Stimulated activated CD4-positive, alpha-beta T cell treated with anti-CD3 and anti-CD28 coated beads, Interleukin-1b, Interleukin-23, amount 100 ng/mL, for 1 hour (primary cell): Measurements from ENCODE around the gene NKIRAS1.
"Not testable (repeated sequence)": the region's sequence is repeated elsewhere in the genome, so short reads cannot be mapped to it uniquely, and the experiment has no call there.

Experiments
- DNase-seq, 2 donors: peaks; one replicate each; pipeline ENCODE4 v3.0.0-alpha.2; 2020; ENCODE audit warnings: low read depth in 2 of 2

Gene NKIRAS1

DNA sequence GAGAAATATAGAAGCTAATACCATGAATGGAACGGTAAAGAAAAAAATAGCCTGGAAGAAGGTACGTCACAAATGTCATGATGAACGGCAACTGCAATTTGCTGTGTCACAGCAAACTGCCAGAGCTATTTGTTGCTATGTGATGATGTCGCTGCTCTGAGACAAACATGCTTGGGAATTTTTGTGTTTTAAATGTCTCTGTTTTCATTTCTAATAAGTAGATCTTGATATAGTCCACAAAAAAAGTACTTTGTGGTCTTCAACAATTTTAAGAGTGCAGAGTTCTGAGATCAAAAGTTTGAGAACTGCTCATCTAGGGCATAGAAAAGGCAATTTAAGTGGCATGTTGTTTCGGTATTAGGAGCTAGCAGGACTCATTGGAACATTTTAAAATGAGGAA, 24.0 kb upstream of the NKIRAS1 start:
- no peak for DNase-seq

DNA sequence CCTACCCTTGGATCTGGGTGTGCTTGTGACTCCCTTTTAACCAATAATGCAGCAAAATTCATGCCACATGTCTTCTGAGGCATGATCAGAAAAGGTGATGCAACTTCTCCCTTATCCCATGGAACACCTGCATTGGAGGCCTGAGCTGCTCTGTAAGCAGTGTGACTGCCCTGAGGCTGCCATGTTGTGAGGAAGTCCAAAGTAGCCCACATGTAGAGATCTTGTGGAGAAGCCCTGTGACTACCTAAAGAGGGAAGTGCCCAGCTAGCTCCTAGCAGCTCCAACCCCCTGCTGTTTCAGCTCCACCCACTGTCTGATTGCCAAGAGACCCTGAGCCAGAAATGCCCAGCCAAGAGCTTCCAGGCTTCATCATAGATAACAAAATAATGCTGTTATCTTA, 21.9 kb upstream of the NKIRAS1 start:
- DNase-seq, result no peak

DNA sequence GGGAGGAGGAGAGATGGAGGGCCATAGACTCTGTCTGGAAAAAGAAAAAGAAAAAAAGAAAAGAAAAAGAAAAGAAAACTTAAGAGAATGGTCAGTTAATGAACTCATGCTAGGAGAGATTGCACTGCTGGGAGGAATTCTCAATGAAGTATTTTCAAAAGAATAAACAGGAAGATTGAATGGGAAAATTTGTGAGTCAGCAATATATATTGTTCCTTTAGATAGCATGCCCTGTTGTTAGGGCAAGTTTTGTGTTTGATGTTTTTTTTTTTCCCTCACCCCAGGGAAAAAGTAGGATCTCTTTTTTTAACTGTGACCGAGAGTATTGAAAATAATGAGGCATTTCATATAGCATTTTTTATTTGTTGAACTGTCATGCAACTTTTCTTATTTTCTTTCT, 20.5 kb upstream of the NKIRAS1 start:
- DNase-seq, result no peak

- no peak for DNase-seq
Measured at GRCh38 chr3:23934253-23934652, 17.5 kb upstream of the NKIRAS1 start.

DNA sequence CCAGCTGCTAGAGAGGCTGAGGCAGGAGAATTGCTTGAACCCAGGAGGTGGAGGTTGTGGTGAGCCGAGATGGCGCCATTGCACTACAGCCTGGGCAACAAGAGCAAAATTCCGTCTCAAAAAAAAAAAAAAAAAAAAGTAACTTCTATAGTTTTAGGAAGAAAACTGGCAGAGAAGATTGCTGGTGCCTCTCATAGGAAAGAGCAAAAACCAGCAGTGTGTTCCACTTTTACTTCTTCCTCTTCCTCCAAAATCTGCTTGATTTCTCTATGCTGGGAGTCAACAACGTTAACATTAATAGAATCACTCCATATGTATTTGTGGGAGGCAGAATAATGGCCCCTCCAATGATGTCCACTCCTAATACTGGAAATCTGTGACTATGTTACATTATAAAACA, 15.8 kb upstream of the NKIRAS1 start:
- DNase-seq, result no peak

GRCh38 chr3:23931597-23931996, 14.8 kb upstream of the NKIRAS1 start:
- DNase-seq, result no peak

GRCh38 chr3:23928524-23928923, 11.7 kb upstream of the NKIRAS1 start:
- DNase-seq, result no peak

DNA sequence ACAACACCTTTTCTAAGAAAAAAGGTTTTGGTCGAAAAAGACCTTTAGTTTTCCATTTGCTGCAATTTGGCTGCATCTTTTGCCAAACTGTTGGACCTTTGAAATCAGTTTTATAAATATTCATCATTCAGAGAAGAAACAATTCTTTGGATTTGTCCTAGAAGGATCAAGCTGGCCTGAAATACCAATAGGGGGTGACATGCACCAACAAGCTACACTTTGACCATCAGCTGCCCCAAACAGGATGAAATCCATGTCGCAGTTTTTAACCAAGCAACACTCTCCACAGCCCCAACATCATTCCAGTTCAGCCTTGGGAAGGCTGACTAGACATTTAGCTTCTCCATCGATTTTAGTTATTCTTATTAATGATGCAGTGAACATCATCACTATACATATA, 9.9 kb upstream of the NKIRAS1 start:
- no peak for DNase-seq

- no peak for DNase-seq
Measured at GRCh38 chr3:23926246-23926645, 9.5 kb upstream of the NKIRAS1 start.

DNA sequence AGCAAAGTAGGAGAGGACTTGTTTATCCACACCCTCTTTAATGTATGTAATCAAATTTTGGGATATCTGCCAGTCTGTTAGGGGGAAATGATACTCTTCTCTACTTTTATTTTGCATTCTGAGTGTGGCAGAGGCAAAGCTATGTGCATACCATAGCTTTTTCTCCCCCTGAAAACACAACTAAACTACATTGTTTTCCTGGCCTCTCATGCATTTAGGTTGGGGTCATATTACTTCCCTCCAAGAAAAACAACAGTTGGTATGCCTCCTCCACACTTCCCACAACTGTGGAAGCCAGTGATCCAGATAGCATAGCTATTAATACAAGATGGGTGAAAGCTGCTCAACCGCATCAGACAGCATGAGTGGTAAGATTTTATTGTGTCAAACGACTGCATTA, 7.0 kb upstream of the NKIRAS1 start:
- no peak for DNase-seq

DNA sequence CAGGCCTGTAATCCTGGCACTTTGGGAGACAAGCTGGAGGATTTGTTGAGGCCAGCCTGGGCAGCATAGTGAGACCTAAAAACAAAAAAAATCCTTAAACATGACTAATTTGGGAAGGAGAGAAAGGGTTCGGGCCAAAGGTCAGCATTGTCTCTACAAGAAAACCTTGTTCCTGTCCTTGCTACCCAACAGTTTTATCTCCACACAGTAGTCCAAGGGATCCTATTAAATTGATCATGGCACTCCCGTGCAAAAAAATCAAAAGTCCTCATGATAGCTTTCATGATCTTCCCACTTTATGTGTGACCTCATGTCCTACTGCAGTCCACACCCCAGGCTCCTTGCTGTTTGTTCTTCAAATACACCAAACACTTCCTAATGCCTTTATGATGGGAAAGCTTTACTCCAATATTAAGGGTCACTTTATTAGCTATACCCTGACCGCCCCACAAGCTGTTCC, 4.3 kb upstream of the NKIRAS1 start:
- no peak for DNase-seq

DNA sequence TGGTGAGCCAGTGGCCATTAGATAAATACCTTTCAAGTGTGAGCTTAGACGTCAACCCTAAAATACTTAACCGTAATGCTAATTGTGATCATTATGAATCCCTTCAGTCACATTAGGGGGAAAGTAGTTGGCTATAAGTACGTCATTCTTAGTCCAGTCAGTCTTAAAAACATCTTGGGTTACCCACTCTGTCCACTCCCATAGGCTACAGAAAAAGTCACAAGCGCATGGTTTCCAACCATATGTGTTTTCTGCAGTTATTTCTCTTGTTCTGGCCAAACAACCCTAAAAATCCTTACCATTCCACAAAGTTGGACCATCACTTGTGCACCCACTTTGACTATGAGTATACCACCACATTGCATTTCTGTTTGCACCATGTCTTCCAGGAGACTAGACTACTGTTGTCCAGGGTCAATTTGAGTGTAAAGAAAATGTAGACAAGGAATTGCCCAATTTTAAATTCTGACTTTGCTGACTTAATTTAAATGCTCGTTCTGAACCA, 3.4 kb upstream of the NKIRAS1 start:
- no peak for DNase-seq

- no peak for DNase-seq
Measured at GRCh38 chr3:23919628-23920027, 2.8 kb upstream of the NKIRAS1 start.

DNA sequence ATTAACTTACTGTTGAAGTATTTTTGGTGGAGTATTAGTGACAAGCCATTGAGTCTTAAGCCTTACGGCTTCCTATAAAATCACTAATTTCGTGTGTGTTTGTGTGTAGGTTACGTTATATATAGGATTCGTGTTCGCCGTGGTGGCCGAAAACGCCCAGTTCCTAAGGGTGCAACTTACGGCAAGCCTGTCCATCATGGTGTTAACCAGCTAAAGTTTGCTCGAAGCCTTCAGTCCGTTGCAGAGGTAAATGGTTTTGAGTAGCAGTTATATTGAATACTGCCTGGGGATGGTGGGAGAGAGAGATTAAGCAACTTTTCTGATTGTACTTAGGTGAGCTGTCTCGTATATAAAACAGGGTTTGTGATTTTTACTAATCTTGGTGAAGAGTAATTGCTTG, 1.5 kb upstream of the NKIRAS1 start:
- not testable (repeated sequence) for DNase-seq

GRCh38 chr3:23917679-23918303, 1.0 kb upstream of the NKIRAS1 start:
- peak in 1 of 2 donors; percentile 60 for DNase-seq

DNA sequence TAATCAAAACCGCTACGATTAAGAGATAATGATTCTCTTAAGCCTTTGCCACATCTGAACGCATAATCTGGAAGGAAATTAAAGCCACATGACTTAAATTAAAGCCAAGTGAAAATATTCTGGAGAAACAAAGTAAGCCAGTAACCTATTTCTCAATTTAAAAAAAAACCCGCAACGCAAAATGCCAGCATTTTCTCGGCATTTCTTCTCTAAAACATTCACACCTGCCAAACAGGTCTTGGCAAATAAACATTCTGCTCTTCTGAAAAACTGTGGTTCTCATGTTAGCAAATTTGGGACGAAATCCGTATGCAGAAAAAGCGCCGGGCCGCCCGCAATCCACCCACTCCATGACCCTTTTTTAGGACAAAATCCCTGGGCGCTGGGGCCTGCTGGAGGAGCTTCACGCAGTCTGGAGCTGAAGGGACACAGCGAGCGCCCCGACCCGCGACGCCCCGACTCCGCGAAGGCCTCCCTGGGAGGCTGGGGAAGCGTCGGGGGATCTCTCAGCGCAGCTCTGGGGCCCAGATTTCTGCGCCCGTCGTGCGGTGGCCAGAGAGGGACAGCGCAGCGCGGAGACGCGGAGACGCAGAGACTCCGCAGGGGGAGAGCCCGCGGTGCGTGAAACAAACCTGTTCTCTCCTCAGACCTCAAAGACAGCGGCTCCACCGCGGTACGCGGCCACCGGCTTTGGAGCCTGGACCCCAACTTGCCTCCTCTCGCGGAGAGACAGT, 471 bp downstream of the NKIRAS1 start:
- DNase-seq, result no peak

- DNase-seq, result no peak
Measured at GRCh38 chr3:23915537-23916108, 1.2 kb downstream of the NKIRAS1 start.

DNA sequence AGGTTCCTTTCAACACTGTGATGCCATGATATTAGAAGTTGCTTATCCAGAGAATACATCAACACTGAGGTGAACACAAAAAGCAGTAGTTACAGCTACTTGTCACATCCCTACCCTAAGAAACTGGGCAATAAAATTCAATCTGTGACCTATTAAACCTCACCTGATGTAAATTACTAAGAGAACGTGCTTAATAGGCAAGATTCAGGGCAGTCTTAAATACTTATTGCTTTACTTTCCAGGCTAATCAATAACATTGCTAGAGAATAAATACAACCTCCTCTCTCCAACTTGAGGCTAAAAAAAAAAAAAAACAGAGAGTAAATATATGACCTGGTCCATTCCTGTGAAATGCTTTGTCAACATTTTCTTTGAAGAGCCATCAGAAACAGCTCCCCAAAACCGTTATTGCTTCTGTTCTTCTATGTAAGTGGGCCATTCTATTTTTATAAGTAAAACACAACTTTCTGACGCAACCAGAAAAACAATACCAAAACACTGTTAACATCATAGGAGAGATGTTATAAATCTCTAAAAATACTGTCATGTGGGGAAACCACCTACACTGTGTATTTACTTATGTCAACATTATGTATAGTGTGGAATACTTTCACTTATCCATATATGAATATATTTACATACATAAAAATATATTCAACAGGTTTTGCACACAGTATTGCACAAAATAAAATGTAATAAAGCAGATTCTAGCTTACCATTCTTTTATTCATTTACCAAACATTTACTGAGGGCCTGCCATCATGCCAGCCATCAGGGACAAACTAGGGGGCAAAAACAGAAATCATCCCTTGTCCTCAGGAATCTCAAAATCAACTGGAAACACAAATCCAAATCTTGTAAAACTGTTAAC, 2.7 kb downstream of the NKIRAS1 start:
- no peak for DNase-seq

GRCh38 chr3:23913182-23913581, 3.6 kb downstream of the NKIRAS1 start:
- DNase-seq, result no peak

- not testable (repeated sequence) for DNase-seq
Measured at GRCh38 chr3:23912335-23912734, 4.5 kb downstream of the NKIRAS1 start.

- DNase-seq, result no peak
Measured at GRCh38 chr3:23911397-23911796, 5.4 kb downstream of the NKIRAS1 start.

- no peak for DNase-seq
Measured at GRCh38 chr3:23909341-23909740, 7.4 kb downstream of the NKIRAS1 start.
